GM19328 (cell line): ENCODE data around the gene ITGB5.
"Not testable (repeated sequence)": the region's sequence is repeated elsewhere in the genome, so short reads cannot be mapped to it uniquely, and the experiment has no call there.

ENCODE experiments used
- ATAC-seq: cut with Tn5 transposase; IDR thresholded peaks from one replicate; pipeline ENCODE4 v1.9.1; 2021; ENCODE audit warnings: mild to moderate bottlenecking, moderate library complexity; ENCODE audit not compliant: unreplicated experiment

ITGB5 gene

DNA sequence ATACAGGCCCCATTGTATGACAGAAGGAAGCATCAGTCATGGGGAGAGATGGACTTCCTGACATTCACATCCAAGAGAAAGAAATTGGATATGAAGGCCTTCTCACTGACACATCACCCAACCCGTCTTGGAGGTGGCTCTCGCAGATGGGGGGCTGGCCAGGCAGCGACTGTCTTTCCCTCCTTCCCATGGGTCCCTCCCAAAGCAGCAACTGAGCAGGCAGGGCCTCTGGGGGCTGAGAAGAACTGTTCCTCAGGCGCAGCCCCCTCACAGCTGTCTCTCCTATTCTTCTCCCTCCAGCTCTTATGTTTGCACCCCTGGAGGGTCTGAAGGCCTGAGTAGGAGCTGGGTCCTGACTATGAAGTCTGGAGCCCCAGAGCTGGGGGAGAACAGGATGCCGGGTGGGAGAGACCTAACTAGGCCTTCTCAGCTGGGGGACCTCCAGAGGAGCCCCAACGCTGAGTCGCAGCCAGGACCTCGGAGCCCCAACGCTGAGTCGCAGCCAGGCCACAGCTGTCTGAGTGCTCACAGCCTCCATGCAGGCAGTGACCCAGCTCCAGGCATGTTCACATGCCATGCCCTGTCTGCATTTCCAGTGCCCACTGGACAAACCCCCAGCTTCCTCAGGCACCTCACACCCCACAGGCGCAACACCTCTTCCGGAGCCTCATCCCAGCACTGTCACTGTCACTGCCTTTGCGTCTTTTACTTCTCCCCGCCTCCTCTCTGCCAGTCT, 127.3 kb downstream of the ITGB5 start:
- ATAC-seq = no peak

GRCh38 chr3:124758851-124759635, 128.1 kb downstream of the ITGB5 start:
- ATAC-seq = no peak

DNA sequence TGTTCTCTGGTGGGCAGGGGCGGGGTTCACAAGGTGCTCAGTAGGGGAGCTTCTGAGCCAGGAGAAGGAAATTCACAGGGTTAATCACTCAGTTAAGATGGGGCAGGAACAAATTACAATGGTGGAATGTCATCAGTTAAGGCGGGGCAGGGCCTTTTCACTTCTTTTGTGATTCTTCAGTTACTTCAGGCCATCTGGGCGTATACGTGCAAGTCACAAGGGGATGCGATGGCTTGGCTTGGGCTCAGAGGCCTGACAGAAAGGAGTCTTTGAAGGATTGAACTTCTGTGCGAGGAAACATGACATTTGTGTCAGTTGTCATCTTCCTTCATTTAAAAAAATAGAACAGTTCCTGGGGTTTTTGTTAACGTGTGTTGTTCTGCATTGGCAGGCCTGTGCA, 129.2 kb downstream of the ITGB5 start:
- ATAC-seq = not testable (repeated sequence)

GRCh38 chr3:124752051-124752450, 135.1 kb downstream of the ITGB5 start:
- ATAC-seq = no peak

DNA sequence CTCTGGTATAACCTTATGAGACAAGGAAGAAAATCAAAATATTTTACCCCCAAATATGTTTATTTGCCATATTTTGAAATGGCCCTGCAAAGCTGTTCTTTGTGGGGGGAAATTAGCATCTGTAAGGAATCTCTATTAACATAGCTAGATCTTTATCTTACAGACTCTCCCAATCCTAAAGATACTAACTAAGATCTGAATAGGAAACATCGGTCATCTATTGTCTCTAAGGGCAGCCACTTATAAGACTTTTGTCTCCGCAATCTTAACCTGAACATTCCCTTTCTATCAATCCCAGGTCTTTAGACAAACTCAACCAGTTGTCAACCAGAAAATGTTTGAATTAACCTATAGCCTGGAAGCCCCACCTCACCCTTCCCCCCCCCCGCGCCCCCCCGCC, 135.7 kb downstream of the ITGB5 start:
- no peak for ATAC-seq

DNA sequence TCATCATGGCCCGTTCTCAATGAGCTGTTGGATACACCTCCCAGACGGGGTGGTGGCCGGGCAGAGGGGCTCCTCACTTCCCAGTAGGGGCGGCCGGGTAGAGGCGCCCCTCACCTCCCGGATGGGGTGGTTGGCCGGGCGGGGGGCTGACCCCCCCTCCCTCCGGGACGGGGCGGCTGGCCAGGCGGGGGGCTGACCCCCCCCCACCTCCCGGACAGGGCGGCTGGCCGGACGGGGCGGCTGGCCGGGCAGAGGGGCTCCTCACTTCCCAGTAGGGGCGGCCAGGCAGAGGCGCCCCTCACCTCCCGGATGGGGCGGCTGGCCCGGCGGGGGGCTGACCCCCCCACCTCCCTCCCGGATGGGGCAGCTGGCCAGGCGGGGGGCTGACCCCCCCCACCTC, 137.3 kb downstream of the ITGB5 start:
- not testable (repeated sequence) for ATAC-seq

- ATAC-seq = no peak
These were observed 138.5 kb downstream of the ITGB5 start for GRCh38 chr3:124748560-124749198.

DNA sequence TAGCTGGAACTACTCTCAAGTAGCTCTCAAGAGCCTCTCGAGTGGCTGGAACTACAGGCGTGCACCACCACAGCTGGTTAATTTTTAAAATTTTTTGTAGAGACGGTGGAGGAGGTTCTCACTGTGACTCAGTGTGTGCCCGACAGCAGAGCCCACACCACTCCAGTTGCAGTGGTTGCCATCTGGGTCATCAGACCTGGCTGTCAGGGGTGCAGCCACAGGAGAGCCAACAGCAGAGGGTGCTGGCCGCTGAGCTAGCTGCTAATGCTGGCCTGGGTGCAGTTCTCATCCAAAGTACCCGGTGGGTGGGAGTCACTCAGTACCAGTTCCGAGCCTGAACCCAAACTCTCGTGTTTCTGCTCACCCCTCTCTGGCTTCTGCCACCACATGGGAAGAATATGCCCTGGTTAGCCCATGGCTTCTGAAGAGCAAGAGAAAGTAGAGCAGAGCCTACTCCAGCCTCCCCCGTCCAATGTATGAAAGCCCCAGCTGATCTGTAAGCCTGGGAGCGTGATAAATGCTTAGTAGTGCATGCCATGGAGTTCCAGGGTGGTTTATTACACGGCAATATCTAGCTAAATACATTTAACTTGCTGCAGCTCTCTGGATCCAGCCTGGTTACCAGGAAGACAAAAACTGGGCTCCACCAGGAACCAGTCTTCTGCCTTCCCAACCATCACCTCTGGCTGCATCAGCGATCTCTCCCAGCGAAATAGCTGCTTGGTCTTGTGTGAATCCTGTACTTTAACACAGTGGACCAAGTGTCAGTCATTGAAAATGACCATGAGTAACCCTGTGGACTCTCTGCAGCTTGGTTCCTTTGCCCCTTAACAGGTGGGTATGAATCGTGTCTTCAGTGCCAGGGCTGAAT, 139.8 kb downstream of the ITGB5 start:
- ATAC-seq = no peak

- no peak for ATAC-seq
These were observed 141.4 kb downstream of the ITGB5 start for GRCh38 chr3:124745756-124746155.

- no peak for ATAC-seq
These were observed 146.1 kb downstream of the ITGB5 start for GRCh38 chr3:124741027-124741426.

- ATAC-seq = no peak
These were observed 155.4 kb downstream of the ITGB5 start for GRCh38 chr3:124731760-124732159.

GRCh38 chr3:124730941-124731297, 156.2 kb downstream of the ITGB5 start:
- no peak for ATAC-seq

GRCh38 chr3:124730129-124730940, 156.8 kb downstream of the ITGB5 start, which contains the start of gene UMPS:
Gene UMPS (plus strand): TSS chr3:124730452. CDS start chr3:124730472, 20 bp downstream.
- peak; percentile 87 for ATAC-seq

GRCh38 chr3:124722589-124722988, 164.6 kb downstream of the ITGB5 start:
- no peak for ATAC-seq

DNA sequence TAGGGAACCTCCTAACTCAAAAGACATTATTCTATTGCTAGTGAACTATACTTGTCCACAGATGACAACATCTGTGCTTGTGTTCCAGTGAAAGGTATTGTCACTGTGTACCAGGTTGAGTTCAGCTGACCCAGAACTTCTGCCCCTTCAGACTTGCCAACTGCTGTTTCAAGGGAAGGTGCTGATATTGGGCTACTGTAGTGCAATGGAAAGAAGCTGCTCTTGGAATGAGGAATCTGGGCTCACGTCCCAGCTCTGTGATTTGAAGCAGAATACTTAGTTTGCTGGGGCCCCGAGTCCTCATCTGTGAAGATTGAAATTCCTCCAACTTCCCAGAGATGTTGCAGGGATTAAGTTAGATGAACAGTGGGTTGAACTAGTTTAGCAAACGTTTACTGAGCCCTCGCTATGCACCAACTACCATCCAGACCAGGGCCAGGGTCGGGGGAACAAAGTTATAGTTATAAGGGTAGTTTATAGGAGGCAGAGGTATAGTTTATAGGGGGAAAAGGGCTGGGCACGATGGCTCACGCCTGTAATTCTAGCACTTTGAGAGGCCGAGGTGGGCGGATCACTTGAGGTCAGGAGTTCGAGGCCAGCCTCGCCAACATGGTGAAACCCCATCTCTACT, 172.8 kb downstream of the ITGB5 start:
- ATAC-seq = no peak
